ENCODE results near the gene PRKD2.

PRKD2 gene

DNA sequence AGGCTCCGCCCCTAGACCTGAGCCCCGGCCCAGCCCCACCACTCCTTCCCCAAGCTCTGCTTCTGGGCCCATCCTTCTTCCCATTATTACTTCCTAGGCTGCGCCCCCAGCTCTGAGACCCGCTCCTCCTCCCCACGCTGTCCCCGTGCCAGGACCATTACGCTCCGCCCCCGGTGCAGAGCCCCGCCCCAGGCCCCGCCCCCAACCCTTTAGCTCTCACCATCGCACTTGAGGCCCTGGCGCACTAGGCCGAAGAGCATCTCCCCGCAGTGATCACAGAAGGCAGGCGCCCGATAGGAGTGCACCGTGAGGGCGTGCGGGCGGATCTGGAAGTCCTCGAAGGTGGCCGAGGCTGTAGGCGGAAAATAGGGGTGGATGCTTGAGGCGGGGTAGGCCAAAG is 6.2 kb downstream of the PRKD2 start:
- no peak for DNase-seq (ENCODE audit: low read depth in 2 of 2)

DNA sequence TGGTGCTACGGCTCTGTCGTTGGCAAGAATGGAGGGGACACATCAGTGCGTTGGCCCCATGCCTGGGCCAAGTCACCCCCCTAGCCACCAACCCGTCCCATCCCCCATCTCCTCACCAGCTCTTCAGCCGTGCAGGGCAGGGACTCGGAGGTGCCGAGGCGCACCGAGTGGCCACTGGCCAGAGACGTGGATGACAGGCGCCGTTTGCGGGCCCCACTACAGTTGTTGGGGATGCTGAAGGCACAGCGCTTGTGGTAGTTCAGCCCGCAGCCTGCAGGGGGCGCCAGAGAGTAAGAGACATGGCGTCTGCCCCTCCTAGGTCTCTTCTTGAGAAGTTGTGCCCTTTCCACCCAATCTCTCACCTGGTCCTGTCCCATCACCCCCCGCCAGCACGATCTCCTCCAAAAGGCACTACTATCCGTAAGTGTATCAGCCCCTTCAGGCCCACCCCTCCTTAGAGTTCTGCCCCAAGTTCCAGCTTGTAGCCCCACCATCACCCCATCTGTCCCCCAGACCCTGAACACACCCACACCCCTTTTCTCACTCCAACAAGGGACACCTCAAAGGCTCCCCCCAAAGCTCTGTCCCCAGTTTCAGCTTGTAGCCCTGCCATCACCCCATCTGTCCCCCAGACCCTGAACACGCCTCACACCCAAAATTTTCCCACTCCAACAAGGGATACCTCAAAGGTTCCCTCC is 12.4 kb downstream of the PRKD2 start:
- peak; percentile 77 to 97 for DNase-seq (ENCODE audit: low read depth in 2 of 2)

DNA sequence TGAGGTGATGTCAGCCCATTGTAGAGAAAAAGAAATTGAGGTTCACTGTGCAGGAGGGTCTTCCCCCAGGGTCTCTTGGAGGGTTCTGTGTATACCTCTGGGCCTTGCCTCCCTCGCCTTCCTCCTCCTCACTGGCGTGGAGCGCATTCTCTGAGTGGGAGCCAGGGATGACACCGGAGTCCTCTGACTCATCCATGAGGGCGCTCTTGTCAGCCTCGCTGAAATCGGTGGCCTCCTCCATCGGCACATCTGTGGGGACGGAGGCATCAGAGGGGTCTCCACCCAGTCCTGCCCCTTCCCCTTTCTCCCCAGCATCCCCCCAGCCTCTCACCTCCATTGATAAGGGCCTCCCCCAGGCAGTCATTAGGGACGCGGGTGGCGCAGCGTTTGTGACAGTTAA is 16.2 kb downstream of the PRKD2 start:
- no peak for DNase-seq (ENCODE audit: low read depth in 2 of 2)

DNA sequence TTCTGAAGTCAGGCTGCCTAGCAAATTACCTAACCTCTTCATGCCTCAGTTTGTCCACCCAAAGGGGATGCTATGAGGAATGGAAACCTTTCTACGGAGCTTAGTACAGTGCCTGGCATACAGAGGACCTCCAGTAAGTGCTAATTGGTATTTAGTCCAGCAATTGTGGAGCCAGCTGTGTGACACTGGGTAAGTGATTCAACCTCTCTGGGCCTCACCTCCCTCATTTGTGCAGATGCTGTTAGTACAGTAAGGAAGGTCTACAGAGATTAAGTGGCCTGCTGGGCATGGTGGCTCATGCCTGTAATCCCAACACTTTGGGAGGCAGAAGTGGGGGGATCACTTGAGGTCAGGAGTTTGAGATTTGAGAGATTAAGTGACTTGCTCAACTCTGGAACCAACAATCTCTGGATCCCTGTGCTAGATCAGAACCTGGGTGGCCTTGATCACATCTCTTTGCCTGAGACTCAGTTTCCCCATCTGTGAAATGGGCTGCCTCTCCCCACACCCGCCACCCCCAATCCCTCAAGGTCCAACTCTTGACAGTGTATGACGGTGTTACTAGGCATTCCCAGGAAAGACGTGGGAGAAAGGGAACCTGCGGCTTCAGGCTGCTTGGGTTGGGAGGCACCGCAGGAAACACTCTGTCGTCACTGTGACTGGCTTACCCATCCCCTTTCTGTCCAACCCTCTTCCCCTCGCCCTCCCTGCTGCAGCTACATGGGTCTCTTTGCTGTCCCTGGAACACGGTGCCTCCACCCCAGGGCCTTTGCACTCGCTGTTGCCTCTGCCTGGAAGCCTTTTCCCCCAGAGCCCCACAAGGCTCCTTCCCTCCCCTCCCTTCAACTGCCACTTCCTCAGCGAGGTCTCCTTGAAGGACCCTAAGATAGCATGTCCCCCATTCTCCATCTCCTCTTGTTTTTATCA is 18.3 kb downstream of the PRKD2 start:
- DNase-seq (ENCODE audit: low read depth in 2 of 2) = no peak

DNA sequence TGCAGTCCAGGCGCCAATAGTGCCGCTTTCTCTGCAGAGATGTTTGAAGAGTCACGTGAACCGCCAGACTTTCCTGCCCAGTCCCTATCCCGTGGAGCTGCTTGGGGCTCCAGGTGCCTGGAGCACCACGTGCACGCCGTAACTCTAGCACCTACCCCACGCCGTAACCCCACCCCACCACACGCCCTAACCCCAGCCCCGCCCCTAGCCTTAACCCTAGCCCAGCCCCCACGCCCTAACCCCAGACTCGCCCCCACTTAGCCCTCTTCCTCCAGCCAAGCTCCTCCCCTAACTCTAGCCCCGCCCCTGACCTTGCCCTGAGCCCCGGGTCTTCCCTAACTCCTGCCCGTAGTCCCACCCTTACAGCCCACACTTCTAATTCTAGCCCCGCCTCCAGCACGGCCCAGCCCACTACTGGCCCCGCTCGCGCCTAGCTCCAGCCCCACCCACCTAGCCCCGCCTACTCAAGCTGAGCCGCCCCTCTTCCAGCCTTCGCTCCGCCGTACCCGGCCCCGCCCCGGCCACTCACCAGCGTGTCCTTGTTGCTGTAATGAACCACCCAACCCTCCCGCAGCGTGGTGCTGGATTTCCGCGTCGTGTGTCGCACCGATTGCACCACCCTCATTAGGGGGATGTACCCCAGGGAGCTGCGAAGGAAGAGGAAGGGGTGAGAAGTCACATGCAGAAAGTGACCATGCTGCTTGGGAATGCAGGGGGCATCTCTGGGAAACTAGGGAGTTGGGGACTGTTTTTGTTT is 19.5 kb downstream of the PRKD2 start:
- no peak for DNase-seq (ENCODE audit: low read depth in 2 of 2)

DNA sequence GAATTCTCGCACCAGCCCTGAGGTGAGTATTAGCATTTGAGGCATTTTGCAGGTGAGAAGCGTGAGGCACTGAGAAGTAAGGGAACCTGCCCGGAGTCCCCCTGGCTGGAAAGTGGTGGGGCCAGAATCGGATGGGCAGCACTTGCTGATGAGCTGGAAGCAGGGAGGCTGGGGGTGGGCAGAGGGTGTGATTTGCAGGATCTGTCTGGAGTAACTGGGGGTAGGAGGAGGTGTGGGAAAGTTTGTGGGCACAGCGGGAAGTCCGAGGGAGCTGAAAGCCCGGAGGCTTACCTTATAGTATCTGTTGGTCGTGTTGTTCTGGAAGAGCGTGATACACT is 20.1 kb downstream of the PRKD2 start:
- no peak for DNase-seq (ENCODE audit: low read depth in 2 of 2)

DNA sequence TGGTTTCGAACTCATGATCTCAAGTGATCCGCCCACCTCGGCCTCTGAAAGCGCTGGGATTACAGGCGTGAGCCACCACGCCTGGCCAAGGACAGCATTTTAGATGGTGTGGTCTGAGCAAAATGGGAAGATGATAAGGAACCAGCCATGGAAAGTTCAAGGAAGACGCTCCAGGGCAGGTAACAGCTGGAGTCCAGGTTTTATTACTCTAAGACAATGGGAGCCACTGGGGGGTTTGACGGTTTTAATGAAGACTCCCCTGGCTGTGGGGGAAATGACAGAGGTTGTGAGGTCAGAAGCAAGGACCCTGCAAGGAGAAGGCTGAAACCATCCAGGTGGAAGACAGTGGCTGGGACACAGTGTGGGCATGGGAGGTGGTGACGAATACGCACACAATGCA is 20.9 kb downstream of the PRKD2 start:
- no peak for DNase-seq (ENCODE audit: low read depth in 2 of 2)

DNA sequence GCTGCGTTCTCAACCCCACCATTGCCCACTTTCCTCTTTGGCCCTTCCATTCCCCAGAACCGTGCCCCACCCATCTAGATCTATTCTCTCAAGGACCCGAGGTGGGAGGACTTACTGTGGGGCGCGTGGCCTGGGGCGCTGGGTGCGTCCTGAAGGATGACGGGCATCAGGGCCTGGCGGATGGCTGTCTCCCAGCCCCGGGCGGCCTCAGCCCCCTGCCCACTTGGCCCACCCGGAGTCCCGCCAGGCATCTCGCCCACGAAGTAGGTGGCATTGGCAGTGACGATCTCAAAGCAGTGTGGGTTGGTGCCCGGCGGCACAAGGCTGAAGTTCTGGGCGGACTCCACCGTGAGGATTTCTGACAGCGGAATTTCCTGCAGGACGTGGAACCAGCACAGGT is 23.2 kb downstream of the PRKD2 start:
- DNase-seq (ENCODE audit: low read depth in 2 of 2) = no peak

DNA sequence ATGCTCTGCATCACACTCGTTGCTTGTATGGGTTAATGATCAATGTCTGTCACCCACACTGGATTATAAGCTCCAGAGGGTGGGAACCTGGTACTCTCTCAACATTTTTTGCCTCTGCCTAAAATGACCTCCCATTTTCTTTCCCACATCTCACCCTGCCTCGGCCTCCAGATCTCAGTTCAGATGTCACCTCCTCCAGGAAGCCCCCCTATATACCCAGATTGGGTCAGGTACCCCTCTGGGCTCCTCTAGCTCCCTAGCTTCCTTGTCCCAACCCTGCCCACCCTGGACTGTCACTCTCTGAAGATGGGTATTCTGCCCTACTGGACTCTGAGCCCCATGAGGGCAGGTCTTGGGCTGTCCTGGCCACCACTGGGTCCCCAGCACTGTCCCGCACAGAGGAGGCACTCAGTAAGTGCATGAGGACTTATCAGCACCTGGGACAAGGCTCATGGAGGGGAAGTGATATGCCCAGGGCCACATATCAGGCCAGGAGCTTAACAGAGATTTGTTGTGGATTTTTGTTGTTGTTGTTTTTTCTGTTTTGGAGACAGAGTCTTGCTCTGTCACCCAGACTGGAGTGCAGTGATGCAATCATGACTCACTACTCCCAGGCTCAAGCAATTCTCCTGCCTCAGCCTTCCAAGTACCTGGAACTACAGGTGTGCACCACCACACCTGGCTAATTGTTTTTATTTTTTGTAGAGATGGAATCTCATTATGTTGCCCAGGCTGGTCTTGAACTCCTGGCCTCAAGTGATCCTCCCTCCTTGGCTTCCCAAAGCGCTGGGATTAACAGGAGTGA is 23.8 kb downstream of the PRKD2 start:
- DNase-seq (ENCODE audit: low read depth in 2 of 2) = no peak

DNA sequence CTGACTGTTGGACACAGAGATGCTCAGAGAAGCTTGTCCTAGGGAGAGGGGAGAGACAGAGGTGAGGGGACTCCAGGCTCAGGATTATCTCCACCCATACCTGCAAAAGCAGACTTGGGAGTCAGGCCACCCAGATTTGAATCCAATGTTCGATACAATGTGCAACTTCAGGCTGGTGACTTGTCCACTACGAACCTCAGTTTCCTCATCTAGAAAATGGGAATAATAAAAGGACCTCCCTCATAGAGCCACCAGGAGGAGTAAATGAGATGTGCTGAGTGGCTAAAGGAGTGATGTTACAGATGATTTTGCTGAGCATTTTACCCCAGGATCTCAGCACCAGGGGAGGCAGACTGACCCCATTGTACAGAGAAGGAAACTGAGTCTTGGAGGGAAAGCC is 25.0 kb downstream of the PRKD2 start:
- DNase-seq (ENCODE audit: low read depth in 2 of 2) = no peak

DNA sequence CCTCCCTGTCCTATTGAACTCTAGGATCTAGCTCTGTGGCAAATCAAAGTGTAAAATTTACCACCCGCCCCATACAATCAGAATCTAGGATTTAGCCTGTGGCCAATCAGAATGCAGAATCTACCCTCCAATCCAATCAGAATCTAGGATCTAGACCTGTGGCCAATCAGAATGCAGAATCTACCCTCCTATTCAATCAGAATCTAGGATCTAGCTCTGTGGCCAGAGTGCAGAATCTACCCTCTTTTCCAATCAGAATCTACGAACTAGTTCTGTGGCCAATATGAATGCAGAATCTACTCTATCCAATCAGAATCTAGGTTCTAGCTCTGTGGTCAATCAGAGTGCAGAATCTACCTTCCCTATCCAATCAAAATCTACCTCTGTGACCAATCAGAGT is 25.8 kb downstream of the PRKD2 start:
- no peak for DNase-seq (ENCODE audit: low read depth in 2 of 2)

DNA sequence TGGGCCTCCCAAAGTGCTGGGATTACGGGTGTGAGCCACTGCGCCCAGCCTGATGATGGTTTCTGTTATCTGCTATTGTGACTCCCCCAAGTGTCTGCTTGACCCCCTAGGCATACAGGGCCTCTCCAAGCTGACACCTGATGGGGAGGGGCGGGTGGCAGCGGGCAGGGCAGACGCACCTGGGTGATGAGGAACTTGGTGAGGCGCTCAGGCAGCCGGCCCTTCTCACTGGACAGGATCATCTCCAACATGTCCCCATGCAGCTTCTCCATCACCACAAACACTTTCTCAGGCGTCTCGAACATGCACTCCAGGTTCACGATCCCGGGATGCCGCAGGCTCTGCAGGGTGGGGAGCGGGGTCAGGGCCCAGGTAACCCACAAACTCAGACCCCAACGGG is 27.6 kb downstream of the PRKD2 start:
- DNase-seq (ENCODE audit: low read depth in 2 of 2) = no peak

DNA sequence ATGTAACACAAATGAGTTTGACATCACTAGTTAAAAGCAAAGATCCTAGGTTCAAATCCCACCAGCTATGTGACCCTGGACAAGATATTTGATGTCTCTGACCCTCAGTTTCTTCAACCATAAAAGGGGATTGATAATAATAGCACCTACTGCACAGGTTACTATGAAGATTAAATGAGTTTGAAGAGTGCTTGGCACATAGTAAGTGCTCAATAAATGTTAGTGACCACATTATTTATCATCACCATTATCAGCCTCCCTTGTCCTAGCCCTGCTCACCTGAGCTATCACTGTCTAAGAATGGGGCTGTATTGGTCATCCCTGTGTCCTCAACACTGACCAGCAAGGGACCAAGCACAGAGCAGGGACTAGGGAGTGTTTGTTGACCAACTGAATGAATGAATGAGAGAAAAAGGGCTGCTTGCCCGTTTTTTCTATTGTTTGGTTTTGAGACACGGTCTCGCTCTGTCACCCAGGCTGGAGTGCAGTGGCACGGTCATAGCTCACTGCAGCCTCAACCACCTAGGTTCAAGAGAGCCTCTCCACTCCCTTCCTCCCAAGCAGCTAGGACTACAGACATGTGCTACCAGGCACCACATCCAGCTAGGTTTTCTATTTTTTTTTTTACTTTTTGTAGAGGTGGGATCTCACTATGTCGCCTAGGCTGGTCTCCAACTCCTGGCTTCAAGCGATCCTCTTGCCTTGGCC is 29.3 kb downstream of the PRKD2 start:
- no peak for DNase-seq (ENCODE audit: low read depth in 2 of 2)

DNA sequence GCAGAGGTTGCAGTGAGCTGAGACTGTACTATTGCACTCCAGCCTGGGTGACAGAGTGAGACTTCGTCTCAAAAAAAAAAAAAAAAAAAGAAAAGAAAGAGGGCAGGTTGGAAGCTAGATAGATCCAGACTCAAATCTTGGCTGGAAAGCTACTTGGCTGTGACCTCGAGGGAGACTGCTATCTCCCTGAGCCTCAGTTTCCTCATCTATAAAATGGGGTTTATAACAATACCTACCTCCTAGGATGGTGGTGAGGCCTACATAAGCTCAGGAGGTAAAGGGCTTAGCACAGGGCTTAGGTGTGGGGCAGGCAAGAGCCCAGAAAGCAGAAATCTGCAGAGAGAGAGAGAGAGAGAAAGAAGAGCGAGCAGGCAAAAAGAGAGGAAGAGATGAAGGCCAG is 31.7 kb downstream of the PRKD2 start:
- no peak for DNase-seq (ENCODE audit: low read depth in 2 of 2)

DNA sequence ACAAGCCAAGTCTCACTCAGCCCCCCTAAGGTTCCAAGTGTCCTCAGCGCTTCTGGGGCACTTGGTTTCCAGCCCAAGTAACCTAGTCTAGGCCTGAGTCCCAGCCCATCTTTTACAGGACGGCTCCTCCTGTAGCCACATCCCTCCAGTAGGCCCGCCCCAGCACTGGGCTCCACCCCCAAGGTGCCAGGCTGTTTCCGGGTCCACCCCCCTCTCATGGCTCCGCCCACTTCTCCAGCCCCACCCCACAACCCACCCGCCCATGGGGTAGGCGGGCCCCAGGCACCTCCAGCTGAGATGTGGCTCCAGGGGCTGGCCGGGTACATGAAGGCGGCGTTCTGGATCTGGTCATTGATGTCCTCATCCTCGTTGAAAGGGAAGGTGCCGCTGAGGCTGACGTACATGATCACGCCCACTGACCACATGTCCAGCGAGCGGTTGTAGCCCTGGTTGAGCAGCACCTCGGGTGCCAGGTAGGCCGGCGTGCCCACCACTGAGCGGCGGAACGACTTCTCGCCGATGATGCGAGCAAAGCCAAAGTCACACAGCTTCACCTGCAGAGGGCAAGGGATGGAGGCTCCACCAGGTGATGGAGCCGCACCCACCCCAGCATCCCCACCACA is 38.7 kb downstream of the PRKD2 start:
- peak; percentile 57 to 65 for DNase-seq (ENCODE audit: low read depth in 2 of 2)

DNA sequence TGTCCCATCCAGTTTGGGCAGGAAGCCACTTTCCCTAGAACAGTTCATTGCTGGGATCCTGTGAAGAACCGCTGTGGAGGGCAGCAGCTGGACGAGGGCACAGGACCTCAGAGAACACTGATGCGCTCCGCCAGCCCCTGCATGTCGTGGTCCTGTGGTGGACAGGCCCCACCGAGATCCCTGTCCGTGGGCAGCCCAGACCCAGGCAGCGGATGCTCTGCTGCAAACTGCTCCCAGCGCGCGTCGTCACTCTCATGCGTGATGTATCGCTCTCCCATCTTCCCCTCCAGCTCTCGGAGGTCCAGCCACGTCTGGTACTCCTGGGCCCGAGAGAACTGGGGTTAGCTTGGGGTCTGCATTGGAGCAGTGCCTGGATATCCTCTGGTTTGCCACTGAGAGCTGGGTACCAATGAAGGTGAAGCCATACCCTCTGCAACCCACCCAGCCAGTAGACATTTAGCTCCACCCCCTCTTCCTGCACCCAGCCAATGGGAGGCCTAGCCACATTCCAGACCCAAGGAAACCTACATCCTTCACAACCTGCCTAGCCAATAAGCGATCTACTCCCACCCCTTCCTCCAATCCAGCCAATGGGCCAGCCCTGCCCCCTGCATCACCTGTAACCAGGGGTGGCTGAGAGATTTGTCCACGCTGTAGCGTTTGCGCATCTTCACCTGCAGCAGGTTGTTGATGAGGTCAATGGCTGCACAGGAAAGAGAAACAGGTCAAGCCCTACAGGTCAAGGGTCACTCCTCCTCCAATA is 42.3 kb downstream of the PRKD2 start:
- DNase-seq (ENCODE audit: low read depth in 2 of 2) = no peak

DNA sequence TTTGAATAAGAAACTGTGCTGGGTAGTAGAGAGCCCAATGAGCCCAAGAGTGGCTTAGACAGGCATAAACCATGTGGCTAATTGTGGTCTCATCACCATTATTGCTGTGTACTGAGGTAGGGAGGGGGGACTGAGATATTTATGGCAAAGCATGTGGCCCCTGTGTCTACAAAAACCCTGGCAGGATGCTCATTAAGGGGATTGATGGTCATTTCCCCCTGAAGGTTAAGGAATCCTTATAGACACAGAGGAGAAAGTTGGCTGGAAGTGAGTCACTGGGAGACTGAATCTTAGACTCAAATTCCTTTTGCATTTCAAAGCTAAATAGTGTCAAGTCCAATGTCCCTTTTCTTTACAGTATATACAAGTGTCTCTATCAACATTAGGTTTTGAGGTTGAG is 46.1 kb downstream of the PRKD2 start:
- no peak for DNase-seq (ENCODE audit: low read depth in 2 of 2)

DNA sequence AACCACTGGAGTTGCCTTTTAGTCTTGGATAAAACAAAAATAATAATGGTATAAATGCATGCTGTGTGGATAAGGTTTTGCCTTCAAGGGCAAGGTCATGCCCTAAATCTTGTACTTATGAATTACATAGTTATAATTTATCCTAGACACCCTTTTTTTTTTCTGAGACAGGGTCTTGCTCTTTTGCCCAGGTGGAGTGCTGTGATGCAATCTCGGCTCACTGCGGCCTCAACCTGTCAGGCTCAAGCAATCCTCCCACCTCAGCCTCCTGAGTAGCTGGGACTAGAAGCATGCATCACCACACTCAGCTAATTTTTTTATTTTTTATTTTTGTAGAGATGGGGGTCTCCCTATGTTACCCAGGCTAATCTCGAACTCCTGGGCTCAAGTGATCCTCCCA is 48.3 kb downstream of the PRKD2 start:
- no peak for DNase-seq (ENCODE audit: low read depth in 2 of 2)

DNA sequence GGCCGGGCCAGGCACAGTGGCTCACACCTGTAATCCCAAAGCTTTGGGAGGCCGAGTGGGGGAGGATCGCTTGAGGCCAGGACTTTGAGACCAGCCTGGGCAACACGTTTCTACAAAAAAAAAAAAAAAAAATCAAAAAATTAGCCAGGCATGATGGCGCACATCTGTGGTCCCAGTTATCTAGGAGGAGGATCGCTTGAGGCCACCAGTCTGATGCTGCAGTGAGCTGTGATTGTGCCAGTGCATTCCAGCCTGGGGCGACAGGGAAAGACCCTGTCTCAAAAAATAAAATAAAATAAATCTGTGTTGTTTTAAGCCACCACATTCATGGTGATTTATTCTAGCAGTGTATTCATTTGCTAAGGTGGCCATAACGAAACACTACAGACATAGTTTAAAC is 51.8 kb downstream of the PRKD2 start:
- no peak for DNase-seq (ENCODE audit: low read depth in 2 of 2)

All from stimulated activated CD4-positive, alpha-beta T cell treated with anti-CD3 and anti-CD28 coated beads, Interleukin-4, amount 100 ng/mL, for 48 hours (primary cell).